T-helper 1 cell treated with Interleukin-12 subunit alpha and Interleukin-12 subunit beta and Interleukin-4 antibody, amounts not matched to agents 30 μg/mL and 1 μg/mL, for 36 hours (primary cell): ENCODE measurements around the gene TLL2.

Experiments
- H3K27ac Mint-ChIP-seq: one replicate; pipeline ENCODE4 v1.8.0; 2021; ENCODE audit warnings: mild to moderate bottlenecking, mixed read lengths
- H3K27me3 Mint-ChIP-seq: one replicate; pipeline ENCODE4 v1.8.0; 2021; ENCODE audit warnings: low read depth, mixed read lengths
- H3K36me3 Mint-ChIP-seq: one replicate; pipeline ENCODE4 v1.8.0; 2021; ENCODE audit warnings: low read depth, mixed read lengths
- H3K4me1 Mint-ChIP-seq: one replicate; pipeline ENCODE4 v1.8.0; 2021; ENCODE audit warnings: low read depth, mixed read lengths
- H3K4me3 Mint-ChIP-seq: one replicate; pipeline ENCODE4 v1.8.0; 2021; ENCODE audit warnings: mild to moderate bottlenecking, moderate library complexity, mixed read lengths
- H3K9me3 Mint-ChIP-seq: one replicate; pipeline ENCODE4 v1.8.0; 2021; ENCODE audit warnings: mixed read lengths

Gene TLL2

GRCh38 chr10:96366508-96366907 lies 147.2 kb downstream of the TLL2 start:
- no peaks in the 10 kb centered on the region for H3K36me3 Mint-ChIP-seq
- no peaks in the 10 kb centered on the region for H3K4me1 Mint-ChIP-seq
- H3K9me3 Mint-ChIP-seq: no peaks in the 10 kb centered on the region
- H3K4me3 Mint-ChIP-seq: no peak overlapping the region
- peaks cover 4% of the 10 kb centered on the region for H3K27me3 Mint-ChIP-seq
- H3K27ac Mint-ChIP-seq: no peak overlapping the region

- no peaks in the 10 kb centered on the region for H3K4me1 Mint-ChIP-seq
- H3K36me3 Mint-ChIP-seq: no peaks in the 10 kb centered on the region
- no peak overlapping the region for H3K4me3 Mint-ChIP-seq
- H3K9me3 Mint-ChIP-seq: no peaks in the 10 kb centered on the region
- H3K27ac Mint-ChIP-seq: no peak overlapping the region
- H3K27me3 Mint-ChIP-seq: peaks cover 4% of the 10 kb centered on the region
Measured at GRCh38 chr10:96365571-96365970, 148.2 kb downstream of the TLL2 start.

GRCh38 chr10:96360766-96361165 lies 153.0 kb downstream of the TLL2 start:
- H3K4me1 Mint-ChIP-seq: no peaks in the 10 kb centered on the region
- H3K36me3 Mint-ChIP-seq: no peaks in the 10 kb centered on the region
- peaks cover 10% of the 10 kb centered on the region for H3K27me3 Mint-ChIP-seq
- no peaks in the 10 kb centered on the region for H3K9me3 Mint-ChIP-seq
- no peak overlapping the region for H3K4me3 Mint-ChIP-seq
- H3K27ac Mint-ChIP-seq: no peak overlapping the region

- peaks cover 10% of the 10 kb centered on the region for H3K27me3 Mint-ChIP-seq
- H3K9me3 Mint-ChIP-seq: no peaks in the 10 kb centered on the region
- no peaks in the 10 kb centered on the region for H3K4me1 Mint-ChIP-seq
- H3K27ac Mint-ChIP-seq: no peak overlapping the region
- H3K4me3 Mint-ChIP-seq: no peak overlapping the region
- no peaks in the 10 kb centered on the region for H3K36me3 Mint-ChIP-seq
Measured at GRCh38 chr10:96360331-96360730, 153.4 kb downstream of the TLL2 start.

GRCh38 chr10:96359616-96360015 lies 154.1 kb downstream of the TLL2 start:
- Mint-ChIP-seq H3K27me3 (peaks cover 10% of the 10 kb centered on the region), H3K4me3 (no peak overlapping the region), H3K9me3 (no peaks in the 10 kb centered on the region), H3K36me3 (no peaks in the 10 kb centered on the region), H3K4me1 (no peaks in the 10 kb centered on the region), H3K27ac (no peak overlapping the region)

- Mint-ChIP-seq H3K36me3 (no peaks in the 10 kb centered on the region), H3K27ac (no peak within 1 kb of the TSS), H3K27me3 (peaks cover 11% of the 10 kb centered on the region), H3K9me3 (no peaks in the 10 kb centered on the region), H3K4me1 (no peaks in the 10 kb centered on the region), H3K4me3 (no peak within 1 kb of the TSS)
Measured at GRCh38 chr10:96358851-96359540, 154.7 kb downstream of the TLL2 start, which contains the start of gene OPALIN. OPALIN (minus strand) TSS chr10:96359002; CDS start chr10:96358896, 106 bp downstream.

GRCh38 chr10:96357038-96357620 lies 156.6 kb downstream of the TLL2 start:
- H3K4me3 Mint-ChIP-seq: no peak overlapping the region
- no peaks in the 10 kb centered on the region for H3K4me1 Mint-ChIP-seq
- no peak overlapping the region for H3K27ac Mint-ChIP-seq
- H3K9me3 Mint-ChIP-seq: no peaks in the 10 kb centered on the region
- peaks cover 18% of the 10 kb centered on the region for H3K27me3 Mint-ChIP-seq
- no peaks in the 10 kb centered on the region for H3K36me3 Mint-ChIP-seq

- H3K27me3 Mint-ChIP-seq: peaks cover 24% of the 10 kb centered on the region
- no peaks in the 10 kb centered on the region for H3K4me1 Mint-ChIP-seq
- H3K27ac Mint-ChIP-seq: no peak overlapping the region
- H3K4me3 Mint-ChIP-seq: no peak overlapping the region
- H3K36me3 Mint-ChIP-seq: no peaks in the 10 kb centered on the region
- H3K9me3 Mint-ChIP-seq: no peaks in the 10 kb centered on the region
Measured at GRCh38 chr10:96352582-96352981, 161.1 kb downstream of the TLL2 start.

- Mint-ChIP-seq H3K27me3 (peaks cover 24% of the 10 kb centered on the region), H3K9me3 (no peaks in the 10 kb centered on the region), H3K36me3 (no peaks in the 10 kb centered on the region), H3K4me3 (no peak overlapping the region), H3K4me1 (no peaks in the 10 kb centered on the region), H3K27ac (no peak overlapping the region)
Measured at GRCh38 chr10:96352027-96352426, 161.7 kb downstream of the TLL2 start.

- no peak overlapping the region for H3K27ac Mint-ChIP-seq
- H3K27me3 Mint-ChIP-seq: peaks cover 10% of the 10 kb centered on the region
- H3K4me1 Mint-ChIP-seq: no peaks in the 10 kb centered on the region
- peaks cover 12% of the 10 kb centered on the region for H3K9me3 Mint-ChIP-seq
- H3K4me3 Mint-ChIP-seq: no peak overlapping the region
- no peaks in the 10 kb centered on the region for H3K36me3 Mint-ChIP-seq
Measured at GRCh38 chr10:96346295-96346694, 167.4 kb downstream of the TLL2 start.

GRCh38 chr10:96345222-96345621 lies 168.5 kb downstream of the TLL2 start:
- no peaks in the 10 kb centered on the region for H3K36me3 Mint-ChIP-seq
- no peaks in the 10 kb centered on the region for H3K4me1 Mint-ChIP-seq
- peaks cover 5% of the 10 kb centered on the region for H3K27me3 Mint-ChIP-seq
- H3K27ac Mint-ChIP-seq: no peak overlapping the region
- H3K9me3 Mint-ChIP-seq: peaks cover 12% of the 10 kb centered on the region
- no peak overlapping the region for H3K4me3 Mint-ChIP-seq

GRCh38 chr10:96344178-96344577 lies 169.5 kb downstream of the TLL2 start:
- H3K9me3 Mint-ChIP-seq: peaks cover 12% of the 10 kb centered on the region
- no peak overlapping the region for H3K4me3 Mint-ChIP-seq
- H3K4me1 Mint-ChIP-seq: no peaks in the 10 kb centered on the region
- no peak overlapping the region for H3K27ac Mint-ChIP-seq
- H3K27me3 Mint-ChIP-seq: peaks cover 5% of the 10 kb centered on the region
- no peaks in the 10 kb centered on the region for H3K36me3 Mint-ChIP-seq

GRCh38 chr10:96342402-96342801 lies 171.3 kb downstream of the TLL2 start:
- no peak overlapping the region for H3K27ac Mint-ChIP-seq
- no peak overlapping the region for H3K4me3 Mint-ChIP-seq
- H3K36me3 Mint-ChIP-seq: no peaks in the 10 kb centered on the region
- peaks cover 12% of the 10 kb centered on the region for H3K9me3 Mint-ChIP-seq
- no peaks in the 10 kb centered on the region for H3K4me1 Mint-ChIP-seq
- H3K27me3 Mint-ChIP-seq: peaks cover 11% of the 10 kb centered on the region

GRCh38 chr10:96341219-96342182 lies 172.2 kb downstream of the TLL2 start:
- H3K36me3 Mint-ChIP-seq: no peaks in the 10 kb centered on the region
- no peaks in the 10 kb centered on the region for H3K4me1 Mint-ChIP-seq
- H3K4me3 Mint-ChIP-seq: no peak overlapping the region
- peaks cover 12% of the 10 kb centered on the region for H3K9me3 Mint-ChIP-seq
- no peak overlapping the region for H3K27ac Mint-ChIP-seq
- peaks cover 11% of the 10 kb centered on the region for H3K27me3 Mint-ChIP-seq
